ENCODE data around the gene TOMM70. TPM values are rescaled to one million over a fixed set of nuclear protein-coding genes. Genes with fewer than 3 reads are reported as not detected.
"Not testable (repeated sequence)": the region's sequence is repeated elsewhere in the genome, so short reads cannot be mapped to it uniquely, and the experiment has no call there.

TOMM70 gene
- total RNA-seq, 1 experiment from 2014 or later, result 100 TPM

DNA sequence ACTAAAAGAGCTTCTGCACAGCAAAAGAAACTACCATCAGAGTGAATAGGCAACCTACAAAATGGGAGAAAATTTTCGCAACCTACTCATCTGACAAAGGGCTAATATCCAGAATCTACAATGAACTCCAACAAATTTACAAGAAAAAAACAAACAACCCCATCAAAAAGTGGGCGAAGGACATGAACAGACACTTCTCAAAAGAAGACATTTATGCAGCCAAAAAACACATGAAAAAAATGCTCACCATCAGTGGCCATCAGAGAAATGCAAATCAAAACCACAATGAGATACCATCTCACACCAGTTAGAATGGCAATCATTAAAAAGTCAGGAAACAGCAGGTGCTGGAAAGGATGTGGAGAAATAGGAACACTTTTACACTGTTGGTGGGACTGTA, 49.1 kb downstream of the TOMM70 start:
- not testable (repeated sequence) for H3K4me3 ChIP-seq, H3K9me3 ChIP-seq, DNase-seq, H3K27me3 ChIP-seq
- peaks cover 96% of the 10 kb centered on the region for H3K36me3 ChIP-seq

DNA sequence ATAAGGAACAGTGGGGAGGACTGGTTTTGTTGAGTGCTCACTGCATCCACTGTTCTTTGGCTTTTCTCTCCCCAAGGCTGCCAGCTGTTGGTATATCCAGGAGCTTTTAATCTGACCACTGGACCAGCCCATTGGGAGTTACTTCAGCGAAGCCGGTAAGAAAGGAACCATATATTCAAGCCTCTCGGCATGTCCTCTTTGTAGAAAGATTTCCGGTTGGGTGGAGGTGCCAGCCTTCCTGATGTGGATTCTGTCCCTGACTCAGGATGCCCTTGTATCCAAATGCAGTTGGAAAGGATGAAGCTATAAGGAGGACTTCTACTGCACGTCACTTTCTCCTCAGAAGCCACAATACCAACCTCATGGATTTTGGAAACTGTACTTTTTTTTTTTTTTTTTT, 52.2 kb downstream of the TOMM70 start:
- Histone ChIP-seq H3K9me3 (peaks cover 6% of the 10 kb centered on the region; the same call in 1 of the 2 replicates), H3K27me3 (no peaks in the 10 kb centered on the region), H3K36me3 (peaks cover 93% of the 10 kb centered on the region), H3K4me3 (no peak overlapping the region)
- DNase-seq, result no peak

DNA sequence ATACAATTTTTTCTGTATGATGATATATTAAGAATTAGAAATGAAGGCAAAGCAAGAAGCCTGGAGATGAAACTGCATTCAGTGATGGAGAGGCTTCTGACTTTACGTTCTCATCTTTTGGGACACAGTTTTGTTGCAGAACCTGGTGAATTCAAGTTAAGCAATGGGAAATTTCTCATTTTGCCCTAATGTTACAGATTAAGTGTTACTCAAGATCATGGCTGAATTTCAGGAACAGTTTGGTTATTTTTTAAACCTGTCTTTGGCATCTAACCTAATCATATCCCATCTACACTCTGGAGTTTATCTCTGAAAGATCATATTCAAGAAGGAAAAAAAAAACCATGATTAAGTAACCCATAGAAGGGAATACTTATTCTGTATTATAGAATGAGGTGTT, 60.4 kb downstream of the TOMM70 start:
- no peak for DNase-seq
- Histone ChIP-seq H3K4me3 (no peak overlapping the region), H3K27me3 (no peaks in the 10 kb centered on the region), H3K9me3 (peaks cover 4% of the 10 kb centered on the region), H3K36me3 (peaks cover 75% of the 10 kb centered on the region)

DNA sequence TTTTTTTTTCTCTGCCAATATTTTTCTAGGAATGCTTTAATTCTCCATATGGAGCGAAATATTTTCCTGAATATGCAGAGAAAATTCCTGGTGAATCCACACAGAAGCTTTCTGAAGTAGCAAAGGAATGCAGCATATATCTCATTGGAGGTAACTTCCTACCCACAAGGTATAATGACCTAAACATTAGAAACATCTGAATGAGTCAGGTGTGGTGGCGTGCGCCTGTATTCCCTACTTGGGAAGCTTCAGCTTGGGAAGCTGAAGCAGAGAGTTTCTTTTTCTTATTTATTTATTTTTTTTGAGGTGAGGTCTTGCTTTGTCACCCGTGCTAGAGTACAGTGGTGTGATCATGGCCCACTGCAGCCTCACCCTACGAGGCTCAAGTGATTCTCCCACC, 61.1 kb downstream of the TOMM70 start:
- DNase-seq, result no peak
- Histone ChIP-seq H3K36me3 (peaks cover 67% of the 10 kb centered on the region), H3K9me3 (peaks cover 4% of the 10 kb centered on the region), H3K4me3 (no peak overlapping the region), H3K27me3 (no peaks in the 10 kb centered on the region)

DNA sequence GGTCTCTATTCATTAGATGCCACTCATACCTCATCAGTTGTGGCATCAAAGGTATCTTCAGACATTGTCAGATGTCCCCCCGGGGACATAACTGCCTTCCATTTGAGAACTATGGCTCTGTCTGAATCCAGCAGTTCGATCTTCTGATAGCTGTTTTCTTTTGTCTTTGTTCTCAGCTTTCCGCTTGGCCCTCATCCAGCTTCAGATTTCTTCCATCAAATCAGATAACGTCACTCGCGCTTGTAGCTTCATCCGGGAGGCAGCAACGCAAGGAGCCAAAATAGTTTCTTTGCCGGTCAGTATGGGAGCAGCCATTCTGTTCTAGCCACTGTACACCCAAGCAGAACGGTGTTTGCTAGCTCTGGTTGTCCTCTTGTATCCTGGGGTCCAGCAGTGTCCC, 62.0 kb downstream of the TOMM70 start:
- no peak overlapping the region for H3K4me3 ChIP-seq
- no peaks in the 10 kb centered on the region for H3K27me3 ChIP-seq
- H3K9me3 ChIP-seq, result peaks cover 4% of the 10 kb centered on the region
- peaks cover 62% of the 10 kb centered on the region for H3K36me3 ChIP-seq
- DNase-seq, result no peak

DNA sequence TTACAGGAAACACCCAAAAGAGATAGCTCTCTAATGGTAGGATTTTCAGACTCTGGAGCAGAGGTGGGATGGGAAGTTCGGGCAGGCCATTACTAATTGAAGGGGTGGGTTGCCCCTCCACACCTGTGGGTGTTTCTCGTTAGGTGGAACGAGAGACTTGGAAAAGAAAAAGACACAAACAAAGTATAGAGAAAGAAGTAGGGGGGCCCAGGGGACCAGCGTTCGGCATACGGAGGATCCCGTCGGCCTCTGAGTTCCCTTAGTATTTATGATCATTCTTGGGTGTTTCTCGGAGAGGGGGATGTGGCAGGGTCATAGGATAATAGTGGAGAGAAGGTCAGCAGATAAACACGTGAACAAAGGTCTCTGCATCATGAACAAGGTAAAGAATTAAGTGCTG, 64.7 kb downstream of the TOMM70 start:
- H3K9me3 ChIP-seq, DNase-seq, H3K4me3 ChIP-seq, H3K27me3 ChIP-seq: not testable (repeated sequence)
- peaks cover 36% of the 10 kb centered on the region for H3K36me3 ChIP-seq

DNA sequence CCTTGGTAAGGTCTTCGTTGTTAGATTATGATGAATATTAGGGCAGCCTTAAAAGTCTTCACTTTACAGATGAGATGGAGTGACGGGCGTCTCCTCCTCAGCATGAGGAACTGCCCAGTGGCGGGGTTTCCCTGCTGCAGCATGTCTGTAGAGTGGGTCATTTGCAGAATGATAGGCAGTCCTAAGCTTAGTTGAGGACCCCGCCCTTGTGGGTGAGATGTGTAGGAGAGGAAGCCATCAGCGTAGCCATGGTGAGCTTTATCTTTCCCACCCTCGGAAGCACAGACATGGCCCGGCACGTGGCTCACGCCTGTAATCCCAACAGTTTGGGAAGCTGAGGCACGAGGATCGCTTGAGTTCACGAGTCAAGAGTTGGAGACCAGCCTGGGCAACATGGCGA, 65.5 kb downstream of the TOMM70 start:
- Histone ChIP-seq H3K27me3 (no peaks in the 10 kb centered on the region), H3K36me3 (peaks cover 30% of the 10 kb centered on the region), H3K9me3 (no peaks in the 10 kb centered on the region), H3K4me3 (peak overlapping the region; percentile 76)
- DNase-seq, result peak; percentile 24

DNA sequence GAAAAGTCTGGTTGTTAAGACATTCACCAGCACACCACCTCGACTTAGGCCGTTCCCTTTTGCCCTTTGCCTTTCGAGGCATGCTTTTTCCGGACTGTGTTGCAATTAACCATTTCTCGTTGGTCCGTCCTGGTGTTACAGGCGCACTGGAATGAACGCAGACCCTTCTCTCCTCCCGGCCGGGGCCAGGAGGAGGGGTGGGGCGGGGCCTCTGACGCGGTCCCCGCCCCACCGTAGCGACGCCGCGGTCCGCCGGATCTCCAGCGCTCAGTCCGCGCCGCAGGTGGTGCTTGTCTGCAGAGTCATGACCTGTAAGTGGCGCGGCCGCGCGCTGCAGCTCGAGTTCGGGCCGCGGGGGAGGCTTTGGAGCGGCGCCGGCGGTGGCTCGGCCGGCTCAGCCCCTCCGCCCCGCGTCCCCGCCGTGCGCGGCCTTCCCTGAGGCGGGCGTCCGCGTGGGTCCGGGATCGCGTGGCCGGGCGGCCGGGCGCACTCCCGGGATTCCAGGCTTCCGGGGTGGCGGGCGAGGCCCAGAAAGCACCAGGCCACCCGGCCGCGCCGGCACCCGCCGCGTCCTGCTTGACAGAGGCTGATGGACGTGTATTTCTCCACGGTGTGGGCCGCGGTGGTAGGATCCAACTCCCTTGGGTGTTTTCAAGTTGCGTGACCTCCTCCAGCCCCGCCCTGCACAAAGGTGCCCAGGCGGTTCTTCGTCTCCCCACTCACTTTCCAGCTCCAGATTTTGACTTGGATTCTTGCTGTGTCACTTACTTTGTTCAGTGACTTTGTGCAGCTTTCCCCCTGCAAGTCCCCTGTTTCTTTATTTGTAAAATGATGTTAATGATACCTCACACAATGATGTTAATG, 66.2 kb downstream of the TOMM70 start, which contains the start of gene NIT2:
Gene NIT2, plus strand, starts transcription at position 270 of the 864 bp plus-strand sequence. Its CDS starts 35 bp downstream, at position 305.
- H3K36me3 ChIP-seq, result peaks cover 22% of the 10 kb centered on the region
- peak; percentile 92 for DNase-seq
- H3K27me3 ChIP-seq, result no peaks in the 10 kb centered on the region
- H3K4me3 ChIP-seq, result peak within 1 kb of the TSS; percentile 76
- H3K9me3 ChIP-seq, result no peaks in the 10 kb centered on the region

DNA sequence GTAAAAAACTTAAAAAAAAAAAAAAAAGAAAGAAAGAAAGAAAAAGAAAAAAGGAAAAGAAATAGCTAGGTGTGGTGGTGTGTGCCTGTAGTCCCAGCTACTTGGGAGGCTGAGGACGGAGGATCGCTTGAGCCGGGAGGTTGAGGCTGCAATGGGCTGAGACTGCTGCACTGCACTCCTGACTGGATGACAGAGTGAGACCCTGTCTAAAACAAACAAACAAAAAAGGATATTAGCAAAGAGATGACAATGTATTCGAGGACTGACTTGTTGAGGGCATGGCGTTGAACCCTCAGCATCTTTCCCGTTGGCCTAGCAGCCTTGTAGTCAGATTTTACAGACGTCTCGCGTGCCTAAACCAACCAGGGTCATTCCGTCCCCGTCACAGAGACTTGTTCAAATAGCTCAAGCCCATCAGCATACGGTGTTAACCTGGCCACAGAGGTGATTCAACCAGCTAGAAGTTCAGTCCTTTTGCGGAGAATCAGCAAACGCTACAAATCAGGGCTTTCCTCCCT, 66.9 kb downstream of the TOMM70 start:
- Histone ChIP-seq H3K36me3 (peaks cover 16% of the 10 kb centered on the region), H3K27me3 (no peaks in the 10 kb centered on the region), H3K4me3 (peak overlapping the region; percentile 76), H3K9me3 (no peaks in the 10 kb centered on the region)
- no peak for DNase-seq

DNA sequence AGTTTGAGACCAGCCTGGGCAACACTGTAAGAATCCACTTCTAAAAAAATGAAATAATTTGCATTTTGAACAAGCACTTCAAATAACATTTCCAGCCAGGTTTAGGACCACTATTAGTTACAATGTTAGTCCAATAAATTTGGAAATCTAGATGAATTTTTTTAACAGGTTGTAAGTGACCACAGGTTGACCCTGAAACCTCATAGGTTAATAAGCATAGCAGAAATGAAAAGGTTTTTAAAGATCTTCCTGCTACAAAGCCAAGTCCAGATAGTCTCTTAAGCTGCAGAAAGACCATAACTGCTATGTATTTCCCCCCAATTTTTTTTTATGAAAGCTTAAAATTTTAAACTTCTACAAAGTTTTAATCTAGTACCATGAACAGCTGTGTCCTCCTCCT, 67.8 kb downstream of the TOMM70 start:
- no peak overlapping the region for H3K4me3 ChIP-seq
- no peak for DNase-seq

DNA sequence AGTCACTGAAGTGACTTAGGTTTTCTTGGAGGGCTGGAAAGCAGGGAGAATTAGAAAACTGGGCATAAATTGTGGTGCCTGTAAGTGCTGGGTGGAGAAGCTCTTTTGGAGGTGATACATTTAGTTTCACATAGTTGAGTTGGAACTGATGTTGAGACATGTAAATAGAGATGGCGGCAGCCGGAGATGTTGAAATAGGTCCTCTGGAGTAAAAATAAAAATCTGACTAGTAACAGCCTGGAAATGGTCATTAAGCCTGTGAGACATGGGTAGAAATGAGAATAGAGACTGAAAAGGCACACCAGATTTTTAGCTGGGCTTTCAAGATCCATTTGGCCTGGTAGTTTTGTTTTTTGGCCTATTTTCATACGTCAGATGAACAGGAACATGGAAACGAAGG, 69.2 kb downstream of the TOMM70 start:
- Histone ChIP-seq H3K4me3 (no peak overlapping the region), H3K9me3 (no peaks in the 10 kb centered on the region), H3K36me3 (peaks cover 19% of the 10 kb centered on the region), H3K27me3 (no peaks in the 10 kb centered on the region)
- DNase-seq, result no peak

More for the DNA sequence above, 67.8 kb downstream of the TOMM70 start:
- Histone ChIP-seq H3K27me3 (no peaks in the 10 kb centered on the region), H3K36me3 (peaks cover 7% of the 10 kb centered on the region), H3K9me3 (no peaks in the 10 kb centered on the region)

DNA sequence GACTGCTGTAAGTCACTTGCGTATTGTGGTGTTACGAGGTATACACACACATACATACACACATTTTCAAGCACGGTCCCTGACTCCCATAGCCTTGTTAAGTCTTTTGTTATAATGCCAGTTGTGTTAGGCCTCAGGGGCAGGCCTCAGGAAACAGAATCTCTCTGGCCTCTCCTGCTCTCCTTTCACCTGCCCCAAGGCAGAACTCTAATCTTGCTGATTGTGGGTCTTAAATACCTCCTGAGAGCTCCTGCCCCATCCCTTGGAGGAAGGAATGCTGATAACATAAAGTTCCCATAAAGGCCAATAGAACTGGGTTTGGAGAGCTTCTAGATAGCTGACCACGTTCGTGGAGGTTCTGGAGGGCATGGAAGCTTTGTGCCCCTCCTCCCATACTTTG, 70.2 kb downstream of the TOMM70 start:
- Histone ChIP-seq H3K36me3 (peaks cover 22% of the 10 kb centered on the region), H3K4me3 (no peak overlapping the region), H3K27me3 (no peaks in the 10 kb centered on the region), H3K9me3 (no peaks in the 10 kb centered on the region)
- no peak for DNase-seq

DNA sequence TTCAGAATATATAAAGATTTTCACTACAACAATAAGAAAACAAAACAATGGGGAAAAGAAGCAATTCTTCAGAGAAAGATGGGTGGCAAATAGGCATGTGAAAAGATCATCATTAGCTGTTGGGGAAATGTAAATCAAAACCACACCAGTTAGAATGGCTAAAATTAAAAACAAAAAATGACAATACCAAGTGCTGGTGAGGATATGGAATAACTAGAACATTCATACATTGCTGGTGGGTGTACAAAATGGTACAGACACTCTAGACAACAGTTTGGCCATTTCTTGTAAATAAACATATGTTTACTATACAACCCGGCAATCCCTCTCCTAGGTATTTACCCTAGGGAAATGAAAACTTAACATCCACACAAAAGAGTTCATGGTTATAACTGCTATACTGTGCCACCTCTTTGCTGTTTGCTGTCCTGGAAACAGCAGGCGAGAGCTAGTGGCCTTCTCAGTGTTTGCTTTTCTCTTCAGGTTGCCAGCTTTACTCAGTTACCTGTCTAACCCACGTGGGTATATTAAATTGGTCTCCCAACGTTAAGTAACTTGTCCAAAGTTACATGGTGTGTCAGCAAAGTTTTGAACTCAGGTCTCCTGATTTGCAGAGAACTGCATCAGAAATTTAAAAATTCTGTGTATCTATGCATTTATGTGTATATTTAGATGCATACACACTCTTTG, 70.9 kb downstream of the TOMM70 start:
- Histone ChIP-seq H3K36me3 (peaks cover 28% of the 10 kb centered on the region), H3K9me3 (no peaks in the 10 kb centered on the region), H3K4me3 (no peak overlapping the region), H3K27me3 (no peaks in the 10 kb centered on the region)
- no peak for DNase-seq

DNA sequence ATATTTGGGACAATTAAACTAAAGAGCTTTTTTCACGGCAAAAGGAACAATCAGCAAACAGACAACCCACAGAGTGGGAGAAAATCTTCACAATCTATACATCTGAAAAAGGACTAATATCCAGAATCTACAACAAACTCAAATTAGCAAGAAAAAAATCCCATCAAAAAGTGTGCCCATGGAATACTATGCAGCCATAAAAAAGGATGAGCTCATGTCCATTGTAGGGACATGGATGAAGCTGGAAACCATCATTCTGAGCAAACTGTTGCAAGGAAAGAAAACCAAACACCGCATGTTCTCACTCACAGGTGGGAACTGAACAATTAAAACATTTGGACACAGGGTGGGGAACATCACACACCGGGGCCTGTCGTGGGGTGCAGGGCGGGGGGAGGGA, 73.5 kb downstream of the TOMM70 start:
- peaks cover 49% of the 10 kb centered on the region for H3K36me3 ChIP-seq
- H3K27me3 ChIP-seq, H3K9me3 ChIP-seq, DNase-seq, H3K4me3 ChIP-seq: not testable (repeated sequence)

DNA sequence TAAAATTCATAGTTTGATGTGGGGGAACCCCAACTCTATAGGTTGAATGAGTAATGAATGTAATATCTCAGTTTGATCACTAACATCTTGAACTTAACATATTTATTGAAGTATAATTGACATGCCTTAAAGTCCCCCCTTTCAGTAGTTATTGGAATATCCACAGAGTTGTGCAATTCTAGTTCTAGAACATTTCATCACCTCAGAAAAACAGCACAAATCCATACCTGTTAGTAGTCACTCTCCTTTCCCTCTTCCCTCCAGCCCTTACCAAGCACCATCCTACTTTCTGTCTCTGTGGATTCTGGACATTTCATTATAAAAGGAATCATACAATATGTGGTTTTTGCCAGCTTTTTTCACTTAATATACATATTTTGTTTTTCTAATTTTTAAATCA, 75.1 kb downstream of the TOMM70 start:
- Histone ChIP-seq H3K36me3 (peaks cover 59% of the 10 kb centered on the region), H3K9me3 (no peaks in the 10 kb centered on the region), H3K27me3 (no peaks in the 10 kb centered on the region), H3K4me3 (no peak overlapping the region)
- DNase-seq, result no peak

DNA sequence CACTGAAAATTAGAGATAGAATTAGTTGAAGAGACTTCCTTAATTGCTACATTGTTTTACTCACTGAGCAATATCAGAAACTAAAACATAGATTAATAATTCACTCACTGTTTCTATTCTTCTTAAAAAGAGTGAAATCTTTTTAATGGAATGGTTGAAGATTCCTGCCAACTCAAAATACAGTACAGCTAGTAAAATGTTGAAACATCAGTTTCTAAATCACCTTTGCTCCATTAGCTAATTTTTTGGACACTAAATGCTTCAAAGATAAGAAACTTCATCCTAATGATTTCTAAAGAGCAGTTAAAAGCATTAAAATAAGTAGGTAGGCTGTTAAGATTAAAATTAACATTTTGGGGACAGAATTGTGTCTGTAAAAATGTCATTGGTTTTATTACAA, 76.8 kb downstream of the TOMM70 start:
- H3K36me3 ChIP-seq, result peaks cover 74% of the 10 kb centered on the region
- H3K27me3 ChIP-seq, result no peaks in the 10 kb centered on the region
- no peaks in the 10 kb centered on the region for H3K9me3 ChIP-seq
- H3K4me3 ChIP-seq, result no peak overlapping the region
- DNase-seq, result no peak

DNA sequence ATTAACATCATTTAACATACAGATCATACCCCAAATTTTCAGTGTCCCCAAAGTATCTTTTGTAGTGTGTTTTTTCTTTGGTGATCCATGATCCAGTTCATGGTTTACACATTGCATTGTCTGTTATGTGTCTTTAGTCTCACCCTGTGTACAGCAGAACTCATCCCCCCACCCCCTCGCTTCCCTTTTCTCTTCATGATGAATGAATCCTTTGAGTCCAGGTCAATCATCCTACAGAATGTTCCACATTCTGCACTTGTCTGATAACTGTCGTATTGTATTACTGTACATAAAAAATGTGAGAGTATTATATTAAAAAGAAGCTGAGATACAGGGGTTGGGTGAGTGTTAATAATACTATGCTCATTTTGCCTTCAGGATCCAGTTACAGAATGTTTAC, 80.9 kb downstream of the TOMM70 start:
- Histone ChIP-seq H3K27me3 (no peaks in the 10 kb centered on the region), H3K36me3 (peaks cover 74% of the 10 kb centered on the region), H3K4me3 (no peak overlapping the region), H3K9me3 (no peaks in the 10 kb centered on the region)
- no peak for DNase-seq

All from MG63 (cell line).